IMR-90 (cell line): Measurements from ENCODE around the gene NQO2. TPM values are rescaled to one million over a fixed set of nuclear protein-coding genes. Genes with fewer than 3 reads are reported as not detected.
A peak's percentile ranks its signal among the peaks of the same experiment; 100 is the strongest.

Experiments used
- ATAC-seq: fragments of 200-7000 bp; cut with Tn5 transposase; 2 replicates; pipeline ENCODE4 v1.9.1; 2020; ENCODE audit warnings: low read depth, mild to moderate bottlenecking, moderate library complexity
- BruUV-seq: library from RNA; stranded (reverse); fragments of 400-500 nt; replicated peaks from 2 replicates; lab custom pipeline; 2021; lab: Mats Ljungman, UMichigan
- CTCF ChIA-PET: fragments of 300-600 bp; formaldehyde crosslinking; extraction: SDS; loops from one replicate; lab custom pipeline; 2021; ENCODE audit warnings: antibody characterized with exemption; lab: Yijun Ruan, JAX
- POLR2A ChIA-PET: fragments of 300-600 bp; sonication (Branson Sonifier 250); formaldehyde crosslinking; loops from one replicate; lab custom pipeline; 2022; ENCODE audit warnings: antibody characterized with exemption; ENCODE audit not compliant: unreplicated experiment; lab: Charles Lee
- DNase-seq: peaks from one replicate; pipeline ENCODE4 v3.0.0; 2013
- H2AFZ ChIP-seq: replicated peaks from 2 replicates; pipeline ENCODE3; 2013; ENCODE audit warnings: low read length, mild to moderate bottlenecking; ENCODE audit not compliant: poor library complexity
- H2AK5ac ChIP-seq: 2 replicates; pipeline ENCODE4 v1.6.1; 2013; ENCODE audit warnings: low read depth, low read length, inconsistent platforms
- H2AK9ac ChIP-seq: replicated peaks from 2 replicates; pipeline ENCODE3; 2013; ENCODE audit warnings: mild to moderate bottlenecking, low read depth, low read length, moderate library complexity; ENCODE audit not compliant: poor library complexity
- H2BK120ac ChIP-seq: 2 replicates; pipeline ENCODE4 v1.6.1; 2013; ENCODE audit warnings: low read depth, low read length, inconsistent platforms
- H2BK15ac ChIP-seq: 3 replicates; pipeline ENCODE4 v1.6.1; 2013; ENCODE audit warnings: low read depth, low read length, inconsistent platforms
- H2BK20ac ChIP-seq: 2 replicates; pipeline ENCODE4 v1.6.1; 2013; ENCODE audit warnings: low read depth, mild to moderate bottlenecking, inconsistent platforms, low read length, moderate library complexity
- H2BK5ac ChIP-seq: 2 replicates; pipeline ENCODE4 v1.6.1; 2013; ENCODE audit warnings: mild to moderate bottlenecking, low read depth, low read length, inconsistent platforms; ENCODE audit not compliant: poor library complexity, severe bottlenecking
- H3K14ac ChIP-seq: replicated peaks from 2 replicates; pipeline ENCODE4 v1.6.1; 2013; ENCODE audit warnings: low read depth, low read length, inconsistent platforms
- H3K18ac ChIP-seq: 2 replicates; pipeline ENCODE4 v1.6.1; 2013; ENCODE audit warnings: low read depth, low read length, control low read depth
- H3K23ac ChIP-seq: 2 replicates; pipeline ENCODE4 v1.6.1; 2013; ENCODE audit warnings: low read depth, low read length, inconsistent platforms
- H3K27ac ChIP-seq: 2 replicates; pipeline ENCODE4 v1.5.1; 2013; ENCODE audit warnings: mild to moderate bottlenecking, control low read depth, low read length; ENCODE audit not compliant: insufficient read depth
- H3K27me3 ChIP-seq: 2 replicates; pipeline ENCODE4 v1.6.1; 2013; ENCODE audit warnings: low read length; ENCODE audit not compliant: control insufficient read depth, insufficient read depth
- H3K36me3 ChIP-seq: 2 replicates; pipeline ENCODE4 v1.6.1; 2013; ENCODE audit warnings: low read length, mixed read lengths; ENCODE audit not compliant: control insufficient read depth, insufficient read depth
- H3K4ac ChIP-seq: 2 replicates; pipeline ENCODE4 v1.6.1; 2013; ENCODE audit warnings: low read depth, low read length, inconsistent platforms
- H3K4me1 ChIP-seq: 2 replicates; pipeline ENCODE4 v1.6.1; 2013; ENCODE audit warnings: low read length, mixed read lengths; ENCODE audit not compliant: control insufficient read depth, insufficient read depth
- H3K4me2 ChIP-seq: 2 replicates; pipeline ENCODE4 v1.6.1; 2013; ENCODE audit warnings: low read depth, mild to moderate bottlenecking, control low read depth, low read length, moderate library complexity
- H3K4me3 ChIP-seq: 2 replicates; pipeline ENCODE4 v1.5.1; 2013; ENCODE audit warnings: low read depth, mild to moderate bottlenecking, control low read depth, low read length, moderate library complexity; ENCODE audit not compliant: insufficient read depth
- H3K56ac ChIP-seq: 2 replicates; pipeline ENCODE4 v1.6.1; 2013; ENCODE audit warnings: low read length, inconsistent platforms; ENCODE audit not compliant: insufficient read depth; ENCODE audit errors: extremely low read depth
- H3K79me1 ChIP-seq, 2 experiments: 2 replicates each; pipeline ENCODE4 v1.6.1; 2013; ENCODE audit warnings: low read length in 2 of 2, inconsistent platforms in 1 of 2, low read depth in 1 of 2
- H3K9ac ChIP-seq: 2 replicates; pipeline ENCODE4 v1.6.1; 2013; ENCODE audit warnings: low read depth, low read length, control low read depth
- H3K9me1 ChIP-seq: 2 replicates; pipeline ENCODE4 v1.6.1; 2013; ENCODE audit warnings: low read length, inconsistent platforms; ENCODE audit not compliant: insufficient read depth
- H3K9me3 ChIP-seq: 2 replicates; pipeline ENCODE4 v1.6.1; 2013; ENCODE audit warnings: low read length; ENCODE audit not compliant: control insufficient read depth, insufficient read depth
- H4K20me1 ChIP-seq: 2 replicates; pipeline ENCODE4 v1.6.1; 2013; ENCODE audit warnings: low read length, inconsistent platforms; ENCODE audit not compliant: insufficient read depth
- H4K5ac ChIP-seq: 2 replicates; pipeline ENCODE4 v1.6.1; 2013; ENCODE audit warnings: mild to moderate bottlenecking, low read depth, low read length, control low read depth
- H4K8ac ChIP-seq, 2 experiments: 2 replicates each; pipeline ENCODE4 v1.6.1; 2013; ENCODE audit warnings: low read depth in 2 of 2, low read length in 2 of 2, control low read depth in 1 of 2, inconsistent platforms in 1 of 2
- H4K91ac ChIP-seq: 2 replicates; pipeline ENCODE4 v1.6.1; 2013; ENCODE audit warnings: low read depth, low read length, inconsistent platforms; ENCODE audit not compliant: insufficient read depth
- NFE2L2 ChIP-seq: fragments of 150-350 bp; IDR thresholded peaks from 2 replicates; pipeline ENCODE4 v1.6.1; 2016; ENCODE audit warnings: low read depth, mild to moderate bottlenecking, low read length
- SMC3 ChIP-seq: fragments of 150-350 bp; IDR thresholded peaks from 2 replicates; pipeline ENCODE4 v1.6.1; 2016; ENCODE audit warnings: low read depth, mild to moderate bottlenecking, antibody characterized with exemption, low read length, moderate library complexity
- WGBS, 2 experiments: methylation state at CpG; one replicate each; pipeline versions ENCODE4 v1.1.5 to v1.1.7; 2013; ENCODE audit warnings: missing lambda C conversion rate in 2 of 2; ENCODE audit not compliant: insufficient read length in 1 of 2; ENCODE audit errors: extremely low coverage in 2 of 2; 5-methylcytosine and 5-hydroxymethylcytosine counted together
- dilution Hi-C: fragments of 300-500 bp; cut with HindIII; formaldehyde crosslinking; loops from one replicate; pipeline ENCODE4 v1.14.3; 2018; ENCODE audit warnings: low sequenced_read_pairs; ENCODE audit not compliant: unreplicated experiment
- in situ Hi-C: fragments of 300-500 bp; cut with MboI; formaldehyde crosslinking; loops from 3 replicates; pipeline ENCODE4 v1.14.3; 2019; ENCODE audit warnings: low sequenced_read_pairs, inconsistent platforms, mixed read lengths
- intact Hi-C: fragments of 100-400 bp; cut with micrococcal nuclease; formaldehyde crosslinking; loops from 2 replicates; pipeline ENCODE4 v1.10.0; 2022
- polyA plus RNA-seq, 3 experiments: library from polyadenylated mRNA; depleted of rRNA; stranded (reverse); fragments of >200 nt; gene quantifications; 2 replicates each; pipeline ENCODE4 v1.2.3, GENCODE V29; 2012; ENCODE audit warnings: low replicate concordance in 1 of 3
- total RNA-seq: library from RNA; depleted of rRNA; stranded (reverse); fragments of >200 nt; gene quantifications from 2 replicates; pipeline ENCODE4 v1.2.3, GENCODE V29; 2012
- TF ChIP-seq, protein P1 (sequence below): fragments of 150-350 bp; IDR thresholded peaks from 2 replicates; pipeline ENCODE4 v1.6.1; 2017; ENCODE audit warnings: mild to moderate bottlenecking, antibody characterized with exemption, low read length, low read depth

NQO2 gene
- total and polyA plus RNA-seq, 2 of the 4 experiments (the other 2 are of a cell fraction): 42.5 to 72.1 TPM

GRCh38 chr6:2964793-2965505 is 34.7 kb upstream of the NQO2 start (continued):
- no peak for TF ChIP-seq NFE2L2

DNA sequence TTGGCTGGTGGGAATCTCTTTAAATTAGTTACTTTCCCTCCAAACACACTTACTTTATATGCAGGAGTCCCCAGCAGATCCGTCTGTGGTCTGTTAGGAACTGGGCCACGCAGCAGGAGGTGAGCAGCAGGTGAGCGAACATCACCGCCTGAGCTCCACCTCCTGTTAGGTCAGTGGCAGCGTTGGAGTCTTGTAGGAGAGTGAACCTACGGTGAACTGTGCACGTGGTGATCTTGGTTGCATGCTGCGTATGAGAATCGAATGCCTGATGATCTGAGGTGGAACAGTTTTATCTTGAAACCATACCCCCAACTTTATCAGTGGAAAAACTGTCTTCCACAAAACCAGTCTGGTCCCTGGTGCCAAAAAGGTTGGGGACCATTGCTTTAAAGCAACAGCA is 33.3 kb upstream of the NQO2 start:
- POLR2A ChIA-PET: no interaction called here
- intact Hi-C loops: no loop called here

More for the DNA sequence above, 33.3 kb upstream of the NQO2 start:
- Histone ChIP-seq H4K91ac (0 out of 2 replicates have a peak overlapping the region, but pooled peaks have one; percentile 3), H3K56ac (no peak overlapping the region), H2BK120ac (no peak overlapping the region), H3K9me3 (no peaks in the 10 kb centered on the region), H3K4me1 (peaks cover 6% of the 10 kb centered on the region), H2BK5ac (no peak overlapping the region), H2AK5ac (no peak overlapping the region), H3K36me3 (peaks cover 3% of the 10 kb centered on the region; the same call in 1 of the 2 replicates), H3K4ac (no peak overlapping the region; the same call in 1 of the 2 replicates), H3K9me1 (peaks cover 24% of the 10 kb centered on the region), H2AFZ (no peak overlapping the region), H3K79me1 (peaks cover 36 to 77% of the 10 kb centered on the region in 2 experiments), H2BK20ac (no peak overlapping the region), H3K4me3 (no peak overlapping the region), H3K4me2 (no peak overlapping the region), H4K20me1 (peaks cover 20% of the 10 kb centered on the region; the same call in 1 of the 2 replicates), H4K8ac (peak overlapping the region in 1 of 2 experiments; percentile 21; a peak in 1 of 4 replicates), H3K27me3 (no peaks in the 10 kb centered on the region), H4K5ac (no peak overlapping the region), H2AK9ac (peak overlapping the region; percentile 34), H2BK15ac (no peak overlapping the region), H3K9ac (no peak overlapping the region), H3K18ac (no peak overlapping the region), H3K23ac (no peak overlapping the region), H3K14ac (0 out of 2 replicates have a peak overlapping the region, but pooled peaks have one; percentile 24), H3K27ac (no peak overlapping the region)
- DNase-seq: no peak
- CTCF ChIA-PET: interaction anchor here (0.6 to 1.5 kb wide), 3 partner anchors 14 to 862 kb away, joined by 3 to 5 read pairs (median 3); no protein-coding TSS in a partner anchor
- in situ Hi-C loops: no loop called here
- WGBS, 2 experiments: no CpG with 5 or more reads among the region's 9 CpGs
- dilution Hi-C loops: no loop called here
- ATAC-seq: no peak
- TF ChIP-seq, protein P1, sequence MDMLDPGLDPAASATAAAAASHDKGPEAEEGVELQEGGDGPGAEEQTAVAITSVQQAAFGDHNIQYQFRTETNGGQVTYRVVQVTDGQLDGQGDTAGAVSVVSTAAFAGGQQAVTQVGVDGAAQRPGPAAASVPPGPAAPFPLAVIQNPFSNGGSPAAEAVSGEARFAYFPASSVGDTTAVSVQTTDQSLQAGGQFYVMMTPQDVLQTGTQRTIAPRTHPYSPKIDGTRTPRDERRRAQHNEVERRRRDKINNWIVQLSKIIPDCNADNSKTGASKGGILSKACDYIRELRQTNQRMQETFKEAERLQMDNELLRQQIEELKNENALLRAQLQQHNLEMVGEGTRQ: no peak
- TF ChIP-seq SMC3 (no peak), NFE2L2 (no peak)
- no TSS peak for BruUV-seq
